OCI-LY1 (cell line): ENCODE measurements around the gene ALDH3B1.

Source experiments
- CTCF ChIP-seq: fragments of 200-600 bp; sonication (generic), shearing (Covaris generic); IDR thresholded peaks from 2 replicates; pipeline ENCODE4 v1.5.1; 2017; ENCODE audit warnings: mild to moderate bottlenecking, antibody characterized with exemption, low read length, moderate library complexity, mixed read lengths
- EZH2 ChIP-seq: fragments of 200-600 bp; sonication (generic), shearing (Covaris generic); IDR thresholded peaks from 2 replicates; pipeline ENCODE4 v1.8.0; 2017; ENCODE audit warnings: borderline replicate concordance, mixed run types, mild to moderate bottlenecking, antibody characterized with exemption, low read length, moderate library complexity, mixed read lengths

- TF ChIP-seq CTCF (no peak), EZH2 (no peak)
These were observed 51.4 kb downstream of the ALDH3B1 start for GRCh38 chr11:68061508-68061907.
